BJ (cell line): ENCODE data around the gene ZNF793. TPM values are rescaled to one million over a fixed set of nuclear protein-coding genes. Genes with fewer than 3 reads are reported as not detected.

Source experiments
- CTCF ChIA-PET: fragments of 350-600 bp; formaldehyde crosslinking; extraction: SDS; loops from one replicate; lab custom pipeline; 2021; ENCODE audit warnings: antibody characterized with exemption, inconsistent platforms; lab: Yijun Ruan, JAX
- POLR2A ChIA-PET: fragments of 300-600 bp; sonication (Branson Sonifier 250); formaldehyde crosslinking; extraction: SDS; loops from one replicate; lab custom pipeline; 2021; ENCODE audit warnings: antibody characterized with exemption; lab: Charles Lee
- DNase-seq: peaks from one replicate; pipeline ENCODE4 v3.0.0-alpha.2; 2011; ENCODE audit warnings: low read depth
- H3K27me3 ChIP-seq: 2 replicates; pipeline ENCODE4 v1.6.0; 2011; ENCODE audit warnings: low read length; ENCODE audit not compliant: control insufficient read depth, insufficient read depth
- H3K36me3 ChIP-seq: 2 replicates; pipeline ENCODE4 v1.5.1; 2011; ENCODE audit warnings: low read length; ENCODE audit not compliant: control insufficient read depth, insufficient read depth
- H3K4me3 ChIP-seq: 2 replicates; pipeline ENCODE4 v1.5.1; 2011; ENCODE audit warnings: low read depth, mild to moderate bottlenecking, control low read depth, low read length
- polyA plus RNA-seq: library from polyadenylated mRNA; depleted of rRNA; stranded (reverse); fragments of >200 nt; gene quantifications from 2 replicates; pipeline ENCODE4 v1.2.3, GENCODE V29; 2011; rRNA removed
- TF ChIP-seq, protein P1 (sequence below): IDR thresholded peaks from 2 replicates; pipeline ENCODE4 v1.5.1; 2011; ENCODE audit warnings: low read depth, mild to moderate bottlenecking, control low read depth, inconsistent platforms, low read length, moderate library complexity; ENCODE audit not compliant: insufficient read depth

ZNF793 gene
- polyA plus RNA-seq, 1 experiment: 1.1 TPM

DNA sequence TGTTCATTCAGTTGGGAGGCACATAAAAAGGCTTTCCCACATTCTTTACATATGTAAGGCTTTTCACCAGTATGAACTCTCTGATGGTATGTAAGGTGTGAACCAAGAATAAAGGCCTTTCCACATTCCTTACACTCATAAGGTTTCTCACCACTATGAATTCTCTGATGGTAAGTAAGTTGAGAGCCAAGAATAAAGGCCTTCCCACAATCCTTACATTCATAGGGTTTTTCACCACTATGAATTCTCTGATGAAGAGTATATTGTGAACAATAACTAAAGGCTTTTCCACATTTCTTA, 58.6 kb downstream of the ZNF793 start:
- TF ChIP-seq, protein P1, sequence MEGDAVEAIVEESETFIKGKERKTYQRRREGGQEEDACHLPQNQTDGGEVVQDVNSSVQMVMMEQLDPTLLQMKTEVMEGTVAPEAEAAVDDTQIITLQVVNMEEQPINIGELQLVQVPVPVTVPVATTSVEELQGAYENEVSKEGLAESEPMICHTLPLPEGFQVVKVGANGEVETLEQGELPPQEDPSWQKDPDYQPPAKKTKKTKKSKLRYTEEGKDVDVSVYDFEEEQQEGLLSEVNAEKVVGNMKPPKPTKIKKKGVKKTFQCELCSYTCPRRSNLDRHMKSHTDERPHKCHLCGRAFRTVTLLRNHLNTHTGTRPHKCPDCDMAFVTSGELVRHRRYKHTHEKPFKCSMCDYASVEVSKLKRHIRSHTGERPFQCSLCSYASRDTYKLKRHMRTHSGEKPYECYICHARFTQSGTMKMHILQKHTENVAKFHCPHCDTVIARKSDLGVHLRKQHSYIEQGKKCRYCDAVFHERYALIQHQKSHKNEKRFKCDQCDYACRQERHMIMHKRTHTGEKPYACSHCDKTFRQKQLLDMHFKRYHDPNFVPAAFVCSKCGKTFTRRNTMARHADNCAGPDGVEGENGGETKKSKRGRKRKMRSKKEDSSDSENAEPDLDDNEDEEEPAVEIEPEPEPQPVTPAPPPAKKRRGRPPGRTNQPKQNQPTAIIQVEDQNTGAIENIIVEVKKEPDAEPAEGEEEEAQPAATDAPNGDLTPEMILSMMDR: no peak
- no peak for DNase-seq
- POLR2A ChIA-PET: no interaction called here

DNA sequence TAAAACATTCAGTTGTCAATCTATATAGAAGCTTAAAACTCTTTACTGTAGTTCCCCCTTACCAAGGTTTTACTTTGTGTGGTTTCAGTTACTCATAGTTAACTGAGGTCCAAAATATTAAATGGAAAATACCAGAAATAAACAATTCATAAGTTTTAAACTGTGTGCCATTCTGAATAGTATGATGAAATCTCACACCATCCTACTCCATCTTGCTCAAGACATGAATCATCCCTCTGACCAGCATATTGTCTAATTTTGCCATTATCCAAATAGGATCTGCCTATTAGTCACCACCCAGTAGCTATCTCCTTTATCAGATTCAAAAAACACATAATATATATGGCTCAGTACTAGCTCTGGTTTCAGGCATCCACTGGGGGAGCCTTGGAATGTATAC, 65.5 kb downstream of the ZNF793 start:
- DNase-seq: no peak
- TF ChIP-seq, protein P1: no peak
- Histone ChIP-seq H3K36me3 (no peaks in the 10 kb centered on the region), H3K4me3 (no peak overlapping the region), H3K27me3 (no peaks in the 10 kb centered on the region)
- POLR2A ChIA-PET: no interaction called here
- CTCF ChIA-PET: no interaction called here

More for the DNA sequence above, 58.6 kb downstream of the ZNF793 start:
- Histone ChIP-seq H3K4me3 (no peak overlapping the region), H3K27me3 (no peaks in the 10 kb centered on the region), H3K36me3 (no peaks in the 10 kb centered on the region)
- CTCF ChIA-PET: no interaction called here

DNA sequence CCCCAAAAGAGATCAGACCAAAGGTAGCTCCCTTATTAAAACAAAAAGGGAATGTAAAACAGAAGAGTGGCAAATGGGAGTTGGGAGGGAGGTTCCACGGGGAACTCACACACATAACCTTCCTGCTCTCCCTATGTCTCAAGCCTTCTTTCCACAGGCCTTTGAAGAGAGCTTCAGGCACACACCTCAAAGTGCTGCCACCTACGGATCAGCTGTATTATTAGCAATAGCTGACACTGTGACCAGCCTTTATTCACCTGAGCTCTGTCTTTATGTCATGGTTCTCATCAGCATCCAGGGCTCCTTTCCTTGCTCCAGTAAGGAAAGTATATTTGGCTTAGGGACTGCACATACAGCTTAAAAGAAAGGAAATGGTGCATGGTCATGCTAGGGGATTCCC, 76.6 kb downstream of the ZNF793 start:
- peaks cover 9% of the 10 kb centered on the region for H3K36me3 ChIP-seq
- TF ChIP-seq, protein P1: no peak
- ChIA-PET CTCF (interaction anchor here (1.1 kb wide), 1 partner anchor 10 kb away, joined by 4 read pairs; the partner anchor contains the start of gene ZNF571), POLR2A (no interaction called here)
- DNase-seq: no peak
- no peaks in the 10 kb centered on the region for H3K27me3 ChIP-seq
- H3K4me3 ChIP-seq: no peak overlapping the region

Other genes starting within 250 kb of the ZNF793 start
- gene ZNF527, start 135.8 kb upstream of the ZNF793 start, polyA plus RNA-seq: 1.9 and 3.1 TPM in 2 replicates
- gene ZNF569, start 39.5 kb upstream of the ZNF793 start, polyA plus RNA-seq: 2.1 and 3.1 TPM in 2 replicates
- 1.4 and 3.5 TPM in 2 replicates for gene ZNF570, start 37.6 kb upstream of the ZNF793 start, polyA plus RNA-seq
- 1.0 and 1.3 TPM in 2 replicates for gene ZNF571, start 87.9 kb downstream of the ZNF793 start, polyA plus RNA-seq
- 0.58 and 0.65 TPM in 2 replicates for gene ZNF540, start 87.9 kb downstream of the ZNF793 start, polyA plus RNA-seq
- gene ZFP30, start 148.5 kb downstream of the ZNF793 start, polyA plus RNA-seq: 3.9 and 5.1 TPM in 2 replicates
- 1.7 and 2.1 TPM in 2 replicates for gene ZNF607, start 212.8 kb downstream of the ZNF793 start, polyA plus RNA-seq